GM19468 (cell line): ENCODE data around the gene TRIM13.

Experiments
- ATAC-seq: cut with Tn5 transposase; IDR thresholded peaks from one replicate; pipeline ENCODE4 v1.9.1; 2021; ENCODE audit warnings: mild to moderate bottlenecking, moderate library complexity, moderate number of reproducible peaks; ENCODE audit not compliant: unreplicated experiment; ENCODE audit errors: extremely low read depth

The TRIM13 gene

GRCh38 chr13:49996161-49996915 is 504 bp upstream of the TRIM13 start:
- peak; percentile 25 for ATAC-seq

- ATAC-seq, result no peak
Observed at GRCh38 chr13:49997955-49998354, 1.1 kb downstream of the TRIM13 start.

- no peak for ATAC-seq
Observed at GRCh38 chr13:49998714-49999624, 2.1 kb downstream of the TRIM13 start.

GRCh38 chr13:50001287-50001686 is 4.4 kb downstream of the TRIM13 start:
- no peak for ATAC-seq

GRCh38 chr13:50006426-50007135 is 9.7 kb downstream of the TRIM13 start:
- ATAC-seq, result no peak

- no peak for ATAC-seq
Observed at GRCh38 chr13:50011461-50011860, 14.6 kb downstream of the TRIM13 start.

GRCh38 chr13:50012396-50013169 is 15.7 kb downstream of the TRIM13 start:
- no peak for ATAC-seq

GRCh38 chr13:50014386-50014785 is 17.5 kb downstream of the TRIM13 start:
- ATAC-seq, result no peak

GRCh38 chr13:50015258-50015657 is 18.4 kb downstream of the TRIM13 start, which contains the start of gene KCNRG:
KCNRG (plus strand) TSS chr13:50015444; CDS start chr13:50015494, 50 bp downstream.
- ATAC-seq, result no peak

GRCh38 chr13:50015750-50016149 is 18.9 kb downstream of the TRIM13 start:
- ATAC-seq, result no peak

- ATAC-seq, result no peak
Observed at GRCh38 chr13:50016444-50016843, 19.6 kb downstream of the TRIM13 start.

- ATAC-seq, result no peak
Observed at GRCh38 chr13:50017819-50018218, 21.0 kb downstream of the TRIM13 start.

- ATAC-seq, result no peak
Observed at GRCh38 chr13:50025436-50025835, 28.6 kb downstream of the TRIM13 start.

GRCh38 chr13:50026788-50027473 is 30.1 kb downstream of the TRIM13 start:
- ATAC-seq, result peak; percentile 94

GRCh38 chr13:50030315-50030714 is 33.5 kb downstream of the TRIM13 start:
- ATAC-seq, result no peak

GRCh38 chr13:50033725-50034124 is 36.9 kb downstream of the TRIM13 start:
- ATAC-seq, result no peak

- no peak for ATAC-seq
Observed at GRCh38 chr13:50037788-50038187, 40.9 kb downstream of the TRIM13 start.

- ATAC-seq, result no peak
Observed at GRCh38 chr13:50038266-50038665, 41.4 kb downstream of the TRIM13 start.

GRCh38 chr13:50052478-50052877 is 55.6 kb downstream of the TRIM13 start:
- ATAC-seq, result no peak
